Measurements from ENCODE around the gene RETSAT.

RETSAT gene

GRCh38 chr2:85308201-85308600 is 46.1 kb downstream of the RETSAT start:
- no peak for DNase-seq (ENCODE audit: low spot score)

GRCh38 chr2:85307527-85307897 is 46.8 kb downstream of the RETSAT start:
- no peak for DNase-seq (ENCODE audit: low spot score)

- DNase-seq (ENCODE audit: low spot score), result no peak
Observed at GRCh38 chr2:85303780-85304531, 50.4 kb downstream of the RETSAT start.

- DNase-seq (ENCODE audit: low spot score), result no peak
Observed at GRCh38 chr2:85302121-85302520, 52.2 kb downstream of the RETSAT start.
